GM21786 (cell line): ENCODE data around the gene LGALSL.
A peak's percentile ranks its signal among the peaks of the same experiment; 100 is the strongest.

Experiments used
- ATAC-seq: cut with Tn5 transposase; IDR thresholded peaks from one replicate; pipeline ENCODE4 v1.9.1; 2021; ENCODE audit not compliant: unreplicated experiment

The LGALSL gene

GRCh38 chr2:64453770-64454385, at the start of gene LGALSL:
LGALSL (plus strand) TSS chr2:64454162; CDS start chr2:64454546, 384 bp downstream.
- peak; percentile 68 for ATAC-seq

DNA sequence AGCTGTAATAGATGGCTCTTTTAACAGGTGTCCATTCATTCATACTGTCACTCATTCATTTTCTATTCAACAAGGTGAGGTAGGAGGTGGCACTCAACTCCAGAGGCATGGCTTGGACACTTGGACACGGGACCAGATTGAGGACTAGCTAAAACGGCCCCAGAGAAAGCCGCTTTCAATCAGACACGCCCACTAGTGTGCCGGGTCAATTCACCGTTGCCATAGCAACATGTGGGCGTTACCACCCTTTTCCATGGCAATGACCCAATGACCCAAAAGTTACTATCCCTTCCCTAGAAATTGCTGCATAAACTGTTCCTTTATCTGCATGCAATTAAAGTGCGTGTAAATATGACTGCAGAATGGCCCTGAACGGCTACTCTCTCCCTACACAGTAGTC, 49.2 kb upstream of the LGALSL start:
- ATAC-seq = no peak

DNA sequence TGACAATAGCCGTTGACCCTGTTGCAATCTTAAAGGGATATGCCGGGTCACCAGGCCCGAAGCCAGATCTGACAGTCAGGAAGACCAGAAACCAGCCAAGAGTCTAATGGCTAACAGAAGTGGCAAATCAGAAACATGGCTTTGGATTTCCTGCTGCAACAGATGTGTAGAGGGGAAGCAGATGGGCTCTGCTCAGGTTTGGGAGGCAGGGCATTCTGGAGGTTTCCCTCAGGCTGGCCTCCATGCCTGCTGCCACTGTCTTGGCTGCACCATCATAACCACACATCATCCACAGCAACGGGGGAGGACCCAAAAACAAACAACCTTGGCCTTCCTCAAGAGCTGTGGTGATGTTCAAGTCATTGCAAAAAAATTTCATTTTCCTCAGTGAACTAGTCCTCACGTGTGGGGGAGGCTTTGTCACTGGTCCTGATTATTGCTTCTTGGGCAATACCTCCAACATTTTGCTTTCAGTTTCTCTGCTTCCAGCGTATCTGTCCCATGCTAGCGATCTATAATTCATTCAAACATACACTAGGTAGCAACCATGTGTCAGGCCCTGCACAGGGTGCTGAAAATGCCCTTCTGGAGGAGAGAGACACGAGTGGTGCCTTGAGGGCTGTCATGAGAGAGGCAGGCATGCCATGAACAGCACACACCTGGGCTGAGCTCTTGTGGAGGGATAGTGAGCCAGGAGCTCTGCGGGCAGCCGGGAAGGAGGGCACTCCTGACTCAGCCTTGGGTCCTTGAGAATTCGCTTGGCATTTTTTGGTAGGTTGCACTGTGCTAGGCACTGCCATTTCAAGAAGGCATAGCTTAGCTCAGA, 48.2 kb upstream of the LGALSL start:
- no peak for ATAC-seq

- no peak for ATAC-seq
Observed at GRCh38 chr2:64406407-64406774, 47.6 kb upstream of the LGALSL start.

GRCh38 chr2:64408031-64408430, 45.9 kb upstream of the LGALSL start:
- ATAC-seq = no peak

GRCh38 chr2:64410671-64411070, 43.3 kb upstream of the LGALSL start:
- no peak for ATAC-seq

GRCh38 chr2:64412671-64413070, 41.3 kb upstream of the LGALSL start:
- no peak for ATAC-seq

- no peak for ATAC-seq
Observed at GRCh38 chr2:64414736-64415435, 39.1 kb upstream of the LGALSL start.

DNA sequence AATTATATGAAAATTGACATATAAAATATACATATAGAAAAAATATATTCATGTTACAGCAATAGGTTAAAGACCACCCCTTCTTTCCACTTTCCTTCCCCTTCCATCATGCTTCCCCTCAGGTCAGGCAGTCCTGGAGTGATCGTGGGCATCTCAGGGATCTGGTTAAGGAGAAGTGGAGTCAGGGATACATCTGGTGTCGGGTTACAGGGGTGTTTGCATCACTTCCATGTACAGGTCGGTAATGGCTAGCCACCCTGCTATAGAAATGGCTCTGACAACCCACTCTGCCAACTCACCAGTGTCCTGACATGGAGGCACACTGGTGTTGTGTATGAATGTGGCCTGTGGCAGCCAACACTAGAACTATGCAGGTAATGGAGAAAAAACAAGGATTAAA, 36.3 kb upstream of the LGALSL start:
- ATAC-seq = no peak

DNA sequence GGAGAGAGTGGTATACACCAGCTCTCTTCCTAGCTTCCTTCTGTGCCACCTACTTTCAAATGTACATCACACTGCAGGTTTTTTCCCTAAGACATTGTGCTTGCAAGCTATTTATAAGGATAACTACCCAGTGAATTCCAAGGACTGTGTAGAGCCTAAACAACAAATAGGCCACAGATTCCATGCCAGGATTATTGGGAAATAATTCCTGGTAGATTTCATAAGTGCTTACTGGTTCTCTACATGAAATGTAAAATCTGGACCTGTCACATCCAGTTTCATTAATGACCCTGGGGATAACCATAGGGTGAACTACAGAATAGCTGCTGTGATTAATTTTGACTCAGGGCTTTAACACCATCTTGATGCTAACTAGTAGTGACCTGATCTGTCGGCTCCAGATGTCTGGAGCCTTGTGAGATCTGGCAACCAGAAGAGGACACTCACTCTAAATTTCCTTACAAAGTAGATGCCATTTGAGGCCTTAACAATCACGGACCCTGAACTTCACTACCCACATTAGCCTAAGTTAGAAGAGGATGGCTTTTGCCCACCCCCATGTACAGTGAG, 34.3 kb upstream of the LGALSL start:
- no peak for ATAC-seq

DNA sequence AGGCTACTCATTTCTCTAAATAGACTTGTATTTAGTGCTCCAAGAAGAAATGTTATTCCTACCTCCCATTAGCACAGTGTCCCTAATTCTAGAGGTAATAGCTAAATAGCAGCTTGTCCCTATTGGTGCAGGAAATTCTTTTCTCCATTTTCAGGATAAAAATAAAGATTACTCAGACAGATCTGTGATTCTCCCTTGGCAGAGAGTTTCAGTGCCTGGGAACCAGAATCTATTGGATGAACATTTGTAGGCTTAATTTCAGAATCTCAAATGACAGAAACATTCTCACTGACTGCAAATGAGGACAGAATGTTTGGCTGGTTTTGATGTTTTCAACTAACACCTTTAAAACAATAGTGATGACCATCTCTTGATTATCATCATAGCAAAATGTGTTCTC, 33.3 kb upstream of the LGALSL start:
- no peak for ATAC-seq

GRCh38 chr2:64421201-64421600, 32.8 kb upstream of the LGALSL start:
- ATAC-seq = no peak

DNA sequence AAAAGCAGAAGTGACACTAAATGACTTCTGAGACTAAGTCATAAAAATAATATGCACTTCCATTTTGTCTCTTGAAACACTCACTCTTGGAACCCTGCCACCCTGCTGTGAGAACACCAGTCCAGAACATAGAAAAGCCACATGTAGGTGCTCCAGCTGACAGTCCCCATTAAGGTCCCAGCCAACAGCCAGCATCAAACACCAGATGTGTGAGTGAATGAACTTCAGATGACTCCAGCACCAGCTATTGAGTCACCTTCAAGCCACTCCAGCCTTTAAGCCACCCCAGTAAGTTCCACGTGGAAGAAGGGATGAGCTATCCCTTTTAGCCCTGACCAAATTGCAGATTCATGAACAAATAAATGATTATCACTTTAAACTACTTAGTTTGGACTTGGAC, 31.5 kb upstream of the LGALSL start:
- ATAC-seq = no peak

DNA sequence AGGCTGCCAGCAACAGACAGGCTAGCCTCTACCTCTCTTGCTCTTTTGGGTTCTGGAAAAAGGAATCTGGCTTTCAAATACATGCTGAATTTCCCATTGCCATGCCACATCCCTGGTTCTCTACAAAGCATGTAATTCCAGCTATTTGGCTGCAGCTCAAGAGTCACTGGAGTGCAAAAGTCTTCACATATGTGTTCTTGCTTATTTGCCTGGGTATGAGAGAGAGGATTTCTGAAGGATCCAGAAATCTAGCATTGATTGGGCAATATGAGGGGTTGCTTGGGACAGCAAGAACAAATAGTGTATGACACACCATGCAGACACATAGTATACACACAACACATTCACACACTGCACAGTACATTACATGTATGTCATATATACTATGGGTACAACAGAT, 30.7 kb upstream of the LGALSL start:
- no peak for ATAC-seq

DNA sequence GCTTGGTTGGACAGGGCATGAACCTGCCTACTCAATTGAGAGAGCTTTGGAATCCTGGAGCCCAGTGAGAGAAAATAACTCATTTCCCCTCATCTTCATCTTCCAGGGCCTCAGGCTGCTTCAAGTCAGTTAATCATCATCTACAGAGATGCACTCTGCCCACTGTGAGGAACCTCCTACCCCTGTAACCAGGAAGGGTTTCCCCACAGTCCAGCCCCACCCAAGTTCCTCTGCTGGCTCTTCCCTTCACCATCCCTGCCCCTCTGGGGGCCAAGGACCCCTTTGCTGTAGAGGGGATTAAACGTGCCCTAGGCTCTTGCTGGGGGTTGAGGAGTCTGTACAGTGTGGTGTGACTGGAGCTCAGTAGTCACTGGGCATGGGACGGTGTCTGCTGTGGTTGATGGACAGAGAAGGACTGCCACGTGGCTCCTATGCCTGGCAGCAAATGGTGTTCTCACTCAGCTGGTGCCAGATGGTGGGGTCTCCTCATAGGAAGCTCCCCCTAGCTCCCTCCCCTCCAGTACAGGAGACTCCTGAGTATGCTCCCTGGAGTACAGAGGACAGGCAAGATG, 29.5 kb upstream of the LGALSL start:
- no peak for ATAC-seq

GRCh38 chr2:64426183-64426952, 27.6 kb upstream of the LGALSL start:
- ATAC-seq = no peak

DNA sequence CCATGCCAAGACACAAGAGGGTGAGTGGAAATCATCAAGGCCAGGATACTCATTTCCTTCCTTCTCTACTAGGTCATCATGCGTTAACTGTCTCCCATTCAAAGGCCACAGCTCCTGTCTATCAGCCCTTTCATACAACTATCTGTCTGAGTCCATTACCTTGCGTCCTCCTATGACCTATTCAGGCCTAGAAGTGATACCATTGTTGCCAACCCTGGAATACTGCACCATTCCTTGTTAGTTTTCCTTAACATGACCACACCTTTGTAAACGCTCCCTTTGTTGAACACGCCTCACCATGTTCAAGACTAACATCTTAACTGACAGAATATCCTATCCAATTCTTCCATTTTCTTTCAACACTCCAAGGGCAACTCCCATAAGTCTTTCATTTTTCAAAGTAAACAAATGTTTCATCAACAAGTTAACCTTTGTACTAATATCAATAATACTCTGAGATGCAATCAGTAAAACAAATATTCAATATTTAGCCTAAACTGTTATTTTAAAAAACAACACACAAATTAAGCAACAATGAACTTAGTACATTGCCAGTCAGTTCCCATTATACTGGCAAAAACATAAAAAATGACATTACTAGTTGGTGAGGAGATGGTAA, 19.8 kb upstream of the LGALSL start:
- no peak for ATAC-seq

GRCh38 chr2:64437883-64438282, 16.1 kb upstream of the LGALSL start:
- ATAC-seq = no peak

GRCh38 chr2:64439194-64439593, 14.8 kb upstream of the LGALSL start:
- no peak for ATAC-seq

DNA sequence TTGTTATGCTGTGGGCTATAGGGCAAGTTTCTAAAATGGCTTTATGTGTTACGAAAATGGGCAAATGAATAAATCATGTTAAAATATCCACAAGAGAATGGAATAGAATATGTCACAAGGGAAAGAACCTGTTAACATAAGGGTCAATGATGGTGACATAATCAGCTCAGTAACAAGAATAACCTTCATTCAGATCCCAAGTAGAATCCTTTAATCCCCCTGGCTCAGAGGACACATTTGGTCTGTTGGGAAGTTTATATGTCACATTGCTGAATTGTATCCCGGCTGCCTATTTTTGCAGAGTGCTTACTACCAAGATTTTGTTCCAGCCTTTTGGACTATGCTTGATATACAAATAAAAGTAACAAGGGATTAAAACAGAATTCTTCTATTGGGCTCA, 13.1 kb upstream of the LGALSL start:
- ATAC-seq = no peak
